MM.1S (cell line): ENCODE results near the gene SPTLC3.

ENCODE experiments used
- CTCF ChIP-seq: fragments of 300-600 bp; sonication (generic); IDR thresholded peaks from 2 replicates; pipeline ENCODE4 v1.5.1; 2016; ENCODE audit warnings: antibody characterized with exemption, low read length, mixed read lengths
- EZH2phosphoT487 ChIP-seq: fragments of 300-600 bp; sonication (generic); IDR thresholded peaks from 2 replicates; pipeline ENCODE4 v1.6.1; 2018; ENCODE audit warnings: antibody characterized with exemption, low read length

- TF ChIP-seq CTCF, result no peak
- no peak for TF ChIP-seq EZH2phosphoT487
Measured at GRCh38 chr20:13148961-13149360, 140.2 kb downstream of the SPTLC3 start.
